ENCODE measurements around the gene MYO1D.

- TF ChIP-seq CTCF (IDR thresholded peaks at IDR 0.05) (no peak), EZH2 (IDR thresholded peaks at IDR 0.05; ENCODE audit: borderline replicate concordance, insufficient read depth, low read depth, low read length, poor library complexity, severe bottlenecking) (no peak)
These were observed 380.4 kb downstream of the MYO1D start for GRCh38 chr17:32496395-32497073.
